ENCODE measurements around the gene PCDH9.
A peak's percentile ranks its signal among the peaks of the same experiment; 100 is the strongest.

PCDH9 gene, protein sequence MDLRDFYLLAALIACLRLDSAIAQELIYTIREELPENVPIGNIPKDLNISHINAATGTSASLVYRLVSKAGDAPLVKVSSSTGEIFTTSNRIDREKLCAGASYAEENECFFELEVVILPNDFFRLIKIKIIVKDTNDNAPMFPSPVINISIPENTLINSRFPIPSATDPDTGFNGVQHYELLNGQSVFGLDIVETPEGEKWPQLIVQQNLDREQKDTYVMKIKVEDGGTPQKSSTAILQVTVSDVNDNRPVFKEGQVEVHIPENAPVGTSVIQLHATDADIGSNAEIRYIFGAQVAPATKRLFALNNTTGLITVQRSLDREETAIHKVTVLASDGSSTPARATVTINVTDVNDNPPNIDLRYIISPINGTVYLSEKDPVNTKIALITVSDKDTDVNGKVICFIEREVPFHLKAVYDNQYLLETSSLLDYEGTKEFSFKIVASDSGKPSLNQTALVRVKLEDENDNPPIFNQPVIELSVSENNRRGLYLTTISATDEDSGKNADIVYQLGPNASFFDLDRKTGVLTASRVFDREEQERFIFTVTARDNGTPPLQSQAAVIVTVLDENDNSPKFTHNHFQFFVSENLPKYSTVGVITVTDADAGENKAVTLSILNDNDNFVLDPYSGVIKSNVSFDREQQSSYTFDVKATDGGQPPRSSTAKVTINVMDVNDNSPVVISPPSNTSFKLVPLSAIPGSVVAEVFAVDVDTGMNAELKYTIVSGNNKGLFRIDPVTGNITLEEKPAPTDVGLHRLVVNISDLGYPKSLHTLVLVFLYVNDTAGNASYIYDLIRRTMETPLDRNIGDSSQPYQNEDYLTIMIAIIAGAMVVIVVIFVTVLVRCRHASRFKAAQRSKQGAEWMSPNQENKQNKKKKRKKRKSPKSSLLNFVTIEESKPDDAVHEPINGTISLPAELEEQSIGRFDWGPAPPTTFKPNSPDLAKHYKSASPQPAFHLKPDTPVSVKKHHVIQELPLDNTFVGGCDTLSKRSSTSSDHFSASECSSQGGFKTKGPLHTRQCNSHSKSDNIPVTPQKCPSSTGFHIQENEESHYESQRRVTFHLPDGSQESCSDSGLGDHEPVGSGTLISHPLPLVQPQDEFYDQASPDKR (N-terminal part only)

DNA sequence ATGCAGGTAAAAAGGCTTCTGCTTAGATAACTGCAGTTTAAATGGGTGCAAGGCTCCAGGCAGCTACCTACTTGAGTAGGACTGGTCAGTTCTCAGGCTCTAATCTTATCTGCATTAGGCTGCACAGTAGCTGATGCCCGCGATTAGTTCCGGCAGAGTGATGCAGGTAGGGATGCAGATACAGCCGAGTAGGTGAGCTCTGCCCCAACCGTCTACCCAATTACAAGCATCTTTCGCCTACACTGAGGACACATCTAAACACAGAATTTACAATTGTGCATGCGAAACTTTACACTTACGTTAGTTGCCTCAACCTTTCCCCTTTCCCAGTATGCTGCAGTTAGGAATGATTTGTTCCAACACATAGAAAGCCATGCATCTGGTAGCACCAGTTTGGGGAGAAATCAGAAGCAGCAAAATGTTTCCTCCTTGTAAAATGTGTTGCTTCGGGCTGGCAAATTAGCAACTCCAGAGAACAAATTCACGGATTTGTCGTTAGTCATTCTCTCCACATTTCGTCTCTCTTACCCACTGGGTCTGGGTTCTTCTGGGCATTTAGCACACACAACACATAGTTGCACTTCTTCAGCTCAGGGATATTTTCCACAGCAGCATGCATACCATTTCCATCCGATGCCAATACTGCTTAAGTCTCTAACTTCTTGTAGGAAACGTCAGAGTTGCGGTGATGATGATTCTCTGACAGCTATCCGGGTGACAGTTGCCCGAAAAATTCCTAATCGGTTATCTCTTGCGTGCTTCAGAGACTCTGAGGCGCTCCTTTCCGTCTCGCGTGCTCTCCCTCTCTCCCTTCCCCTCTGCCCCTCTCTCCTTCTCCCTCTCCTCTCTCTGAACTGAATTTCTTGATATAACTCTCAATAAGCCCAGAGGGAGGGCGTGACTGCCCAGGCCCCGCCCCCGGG lies at the start of gene PCDH9:
PCDH9 (minus strand) TSS at position 856 of the 923 bp plus-strand sequence. CDS start 1,896 bp downstream, outside the sequence.
- no peak for DNase-seq (ENCODE audit: low spot score)

DNA sequence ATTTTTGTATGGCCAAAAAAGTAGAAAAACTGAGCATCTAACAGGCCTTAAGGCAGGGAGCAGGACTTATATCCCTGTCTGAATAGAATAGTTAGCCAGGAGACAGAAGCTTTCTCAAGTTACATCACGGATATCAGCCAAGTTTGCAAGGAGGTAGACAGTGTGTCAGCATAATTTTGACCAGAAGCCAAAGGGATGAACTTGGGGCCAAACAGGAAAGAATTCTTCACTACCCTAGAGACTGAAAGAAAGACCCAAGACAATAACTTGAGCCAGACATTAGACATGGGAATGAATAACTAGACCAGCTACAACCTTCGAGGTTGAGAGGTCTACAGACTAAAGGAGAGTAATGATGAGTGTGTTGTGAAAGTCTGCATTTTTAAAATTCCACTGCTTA lies 48.1 kb upstream of the PCDH9 start:
- no peak for DNase-seq (ENCODE audit: low spot score)

DNA sequence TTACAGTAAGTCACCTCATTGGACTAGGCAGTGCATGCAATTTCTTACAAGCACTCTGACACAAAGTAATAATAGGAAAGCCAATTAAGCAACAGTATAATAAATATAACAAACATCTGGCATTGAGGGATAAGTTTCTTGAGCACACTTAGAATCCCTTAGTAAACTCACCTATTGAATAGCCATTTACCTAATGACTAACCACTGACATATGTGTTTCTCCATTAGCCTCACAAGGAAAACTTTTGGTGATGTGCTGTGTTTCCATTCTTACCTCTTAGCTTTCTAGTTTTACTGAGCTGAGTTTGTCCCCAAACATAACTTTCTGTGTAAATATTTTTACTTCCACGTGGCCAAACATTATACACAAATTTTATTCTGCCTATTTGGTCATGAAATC lies 47.4 kb upstream of the PCDH9 start:
- no peak for DNase-seq (ENCODE audit: low spot score)

DNA sequence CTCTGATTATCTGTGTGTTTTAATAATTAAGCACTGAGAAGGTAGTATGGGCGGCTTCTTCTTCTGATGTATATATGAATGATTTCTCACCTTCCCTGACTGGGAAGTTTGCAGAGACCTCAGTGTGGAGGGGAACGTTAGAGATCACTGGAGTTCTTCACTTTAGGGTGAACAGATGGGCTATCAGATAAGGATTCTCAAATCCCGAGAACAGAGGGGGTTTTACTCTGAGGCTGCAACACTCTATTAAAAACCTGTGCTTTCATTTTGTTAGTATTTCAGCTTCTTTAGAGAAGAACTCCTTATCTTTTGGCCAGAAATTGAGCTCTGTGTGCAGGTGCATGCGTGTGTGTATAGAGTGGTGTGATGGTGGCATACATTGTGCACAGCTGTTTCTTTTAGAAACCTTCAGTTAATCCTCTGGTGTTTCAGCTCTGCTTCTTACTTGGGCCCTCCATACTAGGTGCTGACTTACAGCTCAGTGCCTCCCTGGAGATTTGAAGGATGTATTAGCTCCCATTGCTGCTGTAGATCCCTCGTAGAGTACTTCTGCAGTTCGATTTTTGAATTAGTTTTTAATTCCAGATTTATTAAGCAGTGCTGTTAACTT lies 45.3 kb upstream of the PCDH9 start:
- no peak for DNase-seq (ENCODE audit: low spot score)

DNA sequence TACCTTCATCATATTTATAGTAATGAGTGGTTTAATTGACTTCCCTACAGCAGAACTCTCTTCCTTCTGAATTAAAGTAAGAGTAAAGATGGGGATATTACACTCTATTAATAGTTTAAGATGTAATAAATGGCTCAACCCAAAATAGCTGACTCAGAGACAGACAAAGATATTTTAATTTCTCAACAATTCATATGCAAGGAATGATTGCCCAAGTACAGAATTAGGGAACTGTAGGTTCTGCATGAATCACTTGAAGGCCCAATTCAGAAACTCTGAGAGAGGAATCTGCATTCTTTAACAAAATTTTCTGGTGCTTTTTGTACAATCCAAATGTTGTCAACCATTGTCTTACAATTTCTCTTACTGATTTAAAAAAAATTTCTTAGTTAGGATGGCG lies 42.9 kb upstream of the PCDH9 start:
- DNase-seq (ENCODE audit: low spot score): no peak

DNA sequence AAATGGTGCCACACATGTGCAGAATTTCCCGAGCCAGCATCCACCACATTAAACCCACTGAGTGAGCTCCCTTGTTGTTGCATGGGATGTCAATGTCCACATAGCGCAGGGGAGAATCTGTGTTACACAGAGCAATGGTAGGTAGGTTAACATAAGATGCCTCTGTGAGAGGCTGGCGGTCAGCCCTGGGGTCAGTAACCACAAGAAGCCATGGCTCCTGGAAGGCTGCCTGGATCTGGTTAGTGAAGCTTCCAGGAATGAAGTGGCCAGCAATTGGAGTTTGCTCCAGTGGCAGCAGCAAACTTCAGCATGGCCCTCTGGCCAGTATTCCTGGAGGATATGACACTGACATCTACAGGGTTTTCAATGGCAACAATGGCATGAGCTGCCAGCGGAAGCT lies 37.0 kb upstream of the PCDH9 start:
- DNase-seq (ENCODE audit: low spot score): no peak

DNA sequence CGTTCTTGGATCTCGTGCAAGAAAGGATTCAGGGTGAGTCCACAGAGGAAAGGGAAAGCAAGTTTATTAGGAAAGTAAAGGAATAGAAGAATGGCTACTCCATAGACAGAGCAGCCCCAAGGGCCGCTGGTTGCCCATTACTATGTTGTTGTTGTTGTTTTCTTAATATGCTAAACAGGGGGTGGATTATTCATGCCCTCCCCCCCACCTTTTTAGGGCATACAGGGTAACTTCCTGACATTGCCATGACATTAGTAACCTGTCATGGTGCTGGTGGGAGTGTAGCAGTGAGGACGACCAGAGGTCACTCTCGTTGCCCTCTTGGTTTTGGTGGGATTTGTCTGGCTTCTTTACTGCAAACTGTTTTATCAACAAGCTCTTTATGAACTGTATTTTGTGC lies 29.1 kb upstream of the PCDH9 start:
- DNase-seq (ENCODE audit: low spot score): no peak

DNA sequence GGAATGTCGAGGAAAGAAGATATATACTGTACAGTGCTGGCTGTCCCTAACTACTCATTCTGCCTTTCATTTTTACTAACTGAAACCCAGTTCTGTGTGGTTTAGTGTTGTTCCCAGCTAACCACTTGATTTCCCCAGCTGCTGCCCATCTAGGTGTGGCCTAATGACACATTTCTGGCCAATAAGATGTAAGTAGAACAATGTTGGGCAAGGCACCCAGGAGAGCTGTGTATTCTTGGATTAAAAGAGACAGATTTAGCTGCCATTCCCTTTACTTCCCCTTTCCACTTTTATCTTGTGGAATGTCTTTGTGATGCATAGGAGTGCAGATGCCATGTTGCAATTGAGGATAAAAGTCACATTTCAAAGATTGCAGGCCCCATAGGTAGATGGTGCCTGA lies 28.3 kb upstream of the PCDH9 start:
- no peak for DNase-seq (ENCODE audit: low spot score)

DNA sequence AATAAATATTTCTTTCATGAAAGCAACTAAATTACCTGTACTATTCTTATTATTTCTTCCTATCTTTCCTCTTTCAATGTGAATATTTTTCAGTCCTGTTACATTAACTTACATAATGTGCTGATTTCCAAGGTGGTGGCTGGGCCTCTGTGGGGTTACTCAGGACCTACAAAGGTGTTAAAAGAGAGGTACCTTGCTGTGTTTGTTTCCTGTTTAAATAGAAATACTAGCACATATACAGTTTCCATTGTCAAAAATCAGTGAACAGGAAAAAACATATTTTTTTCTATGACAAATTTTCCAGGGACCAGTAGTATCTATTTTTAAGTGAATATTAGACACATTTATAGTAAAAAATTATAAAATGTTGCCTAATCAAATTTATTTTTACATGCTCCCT lies 8.7 kb upstream of the PCDH9 start:
- DNase-seq (ENCODE audit: low spot score): no peak

DNA sequence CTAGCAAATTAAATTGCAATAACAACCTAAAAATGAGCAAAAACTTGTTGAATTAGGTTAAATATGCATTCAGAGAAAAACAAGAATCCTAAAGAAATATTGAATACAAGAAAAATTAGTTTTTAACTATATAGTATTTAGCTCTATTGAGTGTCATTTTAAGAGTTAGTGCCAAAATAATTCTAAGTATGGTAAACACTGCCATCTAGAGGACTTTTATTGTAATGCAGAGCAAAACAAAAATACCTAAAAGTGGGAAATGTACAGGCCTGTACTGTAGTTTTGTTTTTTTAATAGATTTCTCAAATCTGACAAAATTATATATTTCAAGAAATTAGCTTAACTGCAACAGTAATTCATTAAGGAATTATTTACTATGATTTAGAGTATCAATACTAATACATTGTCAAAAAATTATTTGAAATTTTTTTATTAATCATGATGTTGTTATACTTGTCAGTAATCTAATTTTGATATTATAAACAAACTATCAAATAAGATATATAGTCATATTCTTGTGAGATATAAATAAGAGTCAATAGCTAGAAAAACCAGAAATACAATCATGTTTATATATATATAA lies 8.2 kb upstream of the PCDH9 start:
- peak; percentile 52 for DNase-seq (ENCODE audit: low spot score)

DNA sequence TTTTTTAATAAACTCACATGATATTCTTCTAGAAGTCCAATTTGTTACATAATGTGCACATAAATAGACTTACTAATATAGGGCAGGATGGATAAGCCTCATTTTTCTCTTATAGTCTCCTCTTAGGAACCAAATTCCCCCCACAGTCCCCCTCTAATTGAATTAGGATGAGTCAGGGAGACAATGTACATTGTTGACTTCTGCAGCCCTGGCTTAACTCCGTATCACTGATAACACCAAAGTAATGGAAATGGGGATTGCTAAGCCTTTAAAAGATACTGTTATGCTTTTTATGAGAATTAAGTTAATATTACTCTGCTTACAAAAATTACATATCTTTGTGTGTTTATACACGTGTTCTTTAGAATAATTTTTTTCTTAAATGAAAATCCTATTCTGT lies 5.1 kb upstream of the PCDH9 start:
- no peak for DNase-seq (ENCODE audit: low spot score)

DNA sequence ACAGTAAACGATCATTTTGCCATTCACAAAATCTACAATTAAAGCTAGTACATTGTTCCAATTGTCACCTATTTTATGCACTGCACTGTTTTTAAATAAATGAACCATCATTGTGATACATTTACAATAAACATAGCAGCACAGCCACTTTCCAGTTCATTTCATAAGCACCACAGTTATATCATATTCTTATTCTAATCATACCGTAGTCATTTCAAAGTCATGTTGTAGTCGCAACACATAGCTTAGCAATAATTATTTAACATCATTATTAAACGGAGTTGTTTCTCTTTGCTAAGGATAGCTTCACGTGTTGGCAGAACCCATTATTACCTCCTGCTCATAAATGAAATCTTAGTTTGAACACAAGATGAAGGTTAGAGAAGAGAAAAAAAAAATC lies 2.2 kb upstream of the PCDH9 start:
- DNase-seq (ENCODE audit: low spot score): no peak

DNA sequence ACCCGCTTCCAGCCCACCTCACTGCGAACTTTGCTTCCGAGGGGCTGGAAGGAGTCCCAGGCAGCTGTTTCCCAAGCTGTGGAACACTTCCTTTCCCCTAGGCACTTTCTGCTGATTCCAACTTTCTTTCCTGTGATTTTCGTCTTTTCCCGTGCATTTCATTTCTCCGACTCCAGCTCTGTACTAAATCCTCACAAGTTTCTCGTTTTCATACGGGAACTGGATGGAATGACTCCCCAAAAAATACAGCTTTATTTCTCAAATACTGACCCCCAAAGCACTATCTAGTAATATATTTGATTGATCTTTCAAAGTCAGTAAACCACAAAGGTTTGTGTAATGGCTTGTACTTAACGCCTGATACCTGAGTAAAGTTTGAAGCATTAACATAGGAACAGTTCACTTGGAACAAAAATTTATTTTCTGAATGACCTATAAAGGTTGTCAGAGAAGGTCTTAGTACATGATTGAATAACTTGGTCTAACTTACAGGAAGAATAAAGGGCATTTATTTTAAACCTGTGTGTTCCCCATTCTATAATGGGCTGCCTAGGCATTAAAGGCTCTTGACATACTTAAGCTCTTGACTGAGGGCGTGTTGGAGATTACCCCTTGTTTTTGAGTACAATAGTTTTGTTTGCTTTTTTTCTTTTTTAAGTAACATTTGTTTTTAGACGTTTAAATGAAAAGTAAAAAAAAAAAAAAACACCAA lies 1.3 kb upstream of the PCDH9 start:
- no peak for DNase-seq (ENCODE audit: low spot score)

DNA sequence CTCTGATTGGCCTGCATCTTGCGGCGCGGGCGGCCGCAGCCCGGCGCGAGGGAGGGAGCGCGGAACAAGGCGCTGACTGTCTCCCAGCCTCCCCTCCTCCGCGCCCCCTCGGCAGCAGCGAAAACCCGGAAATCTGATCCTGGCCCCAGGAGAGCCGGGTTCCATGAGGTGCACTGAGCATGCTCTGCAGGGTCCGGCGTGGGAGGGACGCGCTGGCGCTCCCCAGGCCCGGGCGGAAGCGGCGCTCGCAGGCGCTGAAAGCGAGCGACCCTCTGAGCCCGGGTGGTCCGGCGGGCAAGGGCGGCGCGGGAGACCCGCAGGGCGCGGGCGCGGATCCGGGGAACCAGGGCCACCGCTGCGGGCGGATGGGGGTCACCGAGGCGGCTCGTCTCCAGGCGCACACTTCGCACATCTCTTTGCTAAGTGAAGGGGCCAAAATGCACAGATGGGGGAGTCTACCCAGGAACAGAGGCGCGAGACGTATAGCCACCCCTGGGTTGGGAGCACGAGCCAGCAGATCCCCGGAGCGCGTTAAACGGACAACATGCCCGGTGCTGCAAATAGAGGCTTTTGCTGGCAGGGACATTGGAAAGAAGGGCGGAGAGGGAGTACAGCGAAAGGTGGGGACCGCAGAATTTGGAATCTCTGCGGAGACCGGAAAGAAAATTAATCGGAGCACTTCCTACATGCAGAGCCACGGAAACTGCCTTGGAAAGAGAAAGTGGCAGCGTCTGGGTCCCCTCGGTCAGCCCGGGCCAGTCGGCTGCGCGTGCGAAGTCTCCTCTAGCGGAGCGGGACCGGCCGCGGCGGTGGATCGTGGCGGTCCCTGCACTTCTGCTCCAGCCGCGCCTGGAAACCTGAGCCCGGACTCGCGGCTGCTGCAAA lies 510 bp upstream of the PCDH9 start:
- peak; percentile 75 for DNase-seq (ENCODE audit: low spot score)

DNA sequence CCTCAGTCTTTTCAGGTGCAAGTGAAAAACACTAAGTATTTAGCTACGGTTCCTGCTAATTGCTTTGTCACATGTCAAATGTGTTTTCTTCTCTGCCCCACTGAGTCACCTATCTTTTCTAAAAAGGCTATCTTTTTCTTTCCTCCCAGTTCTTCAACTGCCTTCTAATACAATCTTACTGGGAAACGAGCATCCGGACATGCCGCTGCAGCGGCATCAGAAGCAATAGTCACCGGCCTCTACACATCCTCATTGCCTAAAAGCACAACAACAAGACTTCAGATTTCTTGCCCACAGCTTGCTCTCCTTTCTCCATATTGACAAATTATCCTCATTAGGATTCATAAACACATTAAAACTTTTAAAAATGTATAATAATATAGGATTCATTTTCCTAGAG lies 1.2 kb downstream of the PCDH9 start:
- no peak for DNase-seq (ENCODE audit: low spot score)

DNA sequence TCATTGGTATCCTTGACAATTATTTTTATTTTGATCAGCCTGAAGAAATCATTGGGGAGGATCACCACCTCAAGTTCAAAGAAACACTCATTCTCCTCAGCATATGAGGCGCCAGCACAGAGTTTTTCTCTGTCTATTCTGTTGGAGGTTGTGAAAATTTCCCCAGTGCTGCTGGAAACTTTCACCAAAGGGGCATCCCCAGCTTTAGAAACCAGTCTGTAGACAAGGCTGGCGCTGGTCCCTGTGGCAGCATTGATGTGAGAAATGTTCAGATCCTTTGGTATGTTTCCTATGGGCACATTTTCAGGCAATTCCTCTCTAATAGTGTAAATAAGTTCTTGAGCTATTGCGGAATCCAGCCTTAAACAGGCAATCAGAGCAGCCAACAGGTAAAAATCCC lies 2.1 kb downstream of the PCDH9 start:
- DNase-seq (ENCODE audit: low spot score): no peak

DNA sequence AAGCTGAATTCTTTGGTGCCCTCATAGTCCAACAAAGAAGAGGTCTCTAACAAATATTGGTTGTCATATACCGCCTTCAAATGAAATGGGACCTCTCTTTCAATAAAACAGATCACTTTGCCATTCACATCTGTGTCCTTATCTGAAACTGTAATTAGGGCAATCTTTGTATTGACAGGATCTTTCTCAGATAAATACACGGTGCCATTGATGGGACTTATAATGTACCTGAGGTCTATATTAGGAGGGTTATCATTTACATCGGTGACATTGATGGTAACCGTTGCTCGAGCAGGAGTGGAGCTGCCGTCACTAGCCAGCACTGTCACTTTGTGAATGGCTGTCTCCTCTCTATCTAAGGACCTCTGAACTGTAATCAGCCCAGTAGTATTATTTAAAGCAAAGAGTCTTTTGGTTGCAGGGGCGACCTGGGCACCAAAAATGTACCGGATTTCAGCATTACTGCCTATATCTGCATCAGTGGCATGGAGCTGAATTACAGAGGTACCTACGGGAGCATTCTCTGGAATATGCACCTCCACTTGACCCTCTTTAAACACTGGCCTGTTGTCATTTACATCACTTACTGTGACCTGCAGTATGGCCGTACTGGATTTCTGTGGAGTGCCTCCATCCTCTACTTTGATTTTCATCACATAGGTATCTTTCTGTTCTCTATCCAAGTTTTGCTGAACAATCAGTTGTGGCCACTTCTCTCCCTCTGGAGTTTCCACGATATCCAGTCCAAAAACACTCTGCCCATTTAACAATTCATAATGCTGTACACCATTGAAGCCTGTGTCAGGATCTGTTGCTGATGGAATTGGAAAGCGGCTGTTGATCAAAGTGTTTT lies 2.8 kb downstream of the PCDH9 start:
- no peak for DNase-seq (ENCODE audit: low spot score)

DNA sequence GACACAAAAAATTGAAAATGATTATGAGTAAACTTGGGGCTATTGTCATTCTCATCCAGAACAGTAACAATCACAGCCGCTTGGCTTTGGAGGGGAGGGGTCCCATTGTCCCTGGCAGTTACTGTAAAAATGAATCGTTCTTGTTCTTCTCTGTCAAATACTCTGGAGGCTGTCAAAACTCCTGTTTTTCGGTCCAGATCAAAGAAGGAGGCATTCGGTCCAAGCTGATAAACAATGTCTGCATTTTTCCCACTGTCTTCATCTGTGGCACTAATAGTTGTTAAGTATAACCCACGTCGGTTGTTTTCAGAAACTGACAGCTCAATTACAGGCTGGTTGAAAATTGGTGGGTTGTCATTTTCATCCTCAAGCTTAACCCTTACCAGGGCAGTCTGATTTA lies 3.4 kb downstream of the PCDH9 start:
- no peak for DNase-seq (ENCODE audit: low spot score)
